K562 (cell line): ENCODE measurements around the gene POLR2H. TPM values are rescaled to one million over a fixed set of nuclear protein-coding genes. Genes with fewer than 3 reads are reported as not detected.

Experiments
- ARID2 ChIP-seq: fragments of 450-650 bp; IDR thresholded peaks from 2 replicates; pipeline ENCODE4 v1.6.1; 2017; ENCODE audit warnings: antibody characterized with exemption, mild to moderate bottlenecking
- ATF7 ChIP-seq: fragments of 450-650 bp; IDR thresholded peaks from 2 replicates; pipeline ENCODE4 v1.7.1; 2014; ENCODE audit warnings: mild to moderate bottlenecking, moderate library complexity
- COPS2 ChIP-seq: fragments of 450-650 bp; conservative IDR thresholded peaks from 2 replicates; pipeline ENCODE4 v1.6.1; 2016; ENCODE audit warnings: mild to moderate bottlenecking, moderate library complexity
- ELF2 ChIP-seq: fragments of 250-450 bp; sonication (Bioruptor Pico); IDR thresholded peaks from 2 replicates; pipeline ENCODE4 v1.5.0; 2021; ENCODE audit warnings: mild to moderate bottlenecking
- ETS2 ChIP-seq: IDR thresholded peaks from 2 replicates; pipeline ENCODE4 v1.6.1; 2016; ENCODE audit warnings: borderline replicate concordance, missing genetic modification characterization, mild to moderate bottlenecking, moderate library complexity, missing compliant biosample characterization; ENCODE audit not compliant: poor library complexity, severe bottlenecking
- HNRNPK ChIP-seq: fragments of 200-400 bp; formaldehyde crosslinking; IDR thresholded peaks from one replicate; pipeline ENCODE4 v1.6.1; 2018; ENCODE audit warnings: mild to moderate bottlenecking, low read depth, low read length; ENCODE audit not compliant: poor library complexity, severe bottlenecking
- HNRNPLL ChIP-seq: fragments of 200-400 bp; formaldehyde crosslinking; IDR thresholded peaks from 2 replicates; pipeline ENCODE4 v1.6.1; 2017; ENCODE audit warnings: low read length, low read depth, mild to moderate bottlenecking; ENCODE audit not compliant: poor library complexity, severe bottlenecking
- IFI16 ChIP-seq: fragments of 250-450 bp; sonication (Bioruptor Pico); IDR thresholded peaks from 2 replicates; pipeline ENCODE4 v2.1.2; 2022; ENCODE audit warnings: mild to moderate bottlenecking, inconsistent platforms
- JUN ChIP-seq, 2 experiments: sonication (generic) in 1 of 2; formaldehyde crosslinking in 1 of 2; IDR thresholded peaks; 2 replicates each; pipeline versions ENCODE4 v1.6.1 to v1.8.0; 2012 to 2022; ENCODE audit warnings: borderline replicate concordance in 2 of 2, mild to moderate bottlenecking in 2 of 2, improper control_type of control experiment in 1 of 2, low read depth in 1 of 2, low read length in 1 of 2, missing genetic modification reagents in 1 of 2
- JUNB ChIP-seq: fragments of 450-650 bp; formaldehyde crosslinking; conservative IDR thresholded peaks from 2 replicates; pipeline ENCODE4 v1.4.0; 2020; ENCODE audit warnings: mild to moderate bottlenecking
- NFE2 ChIP-seq: IDR thresholded peaks from 2 replicates; pipeline ENCODE4 v1.6.1; 2014; ENCODE audit warnings: antibody characterized with exemption, low read depth
- NFIC ChIP-seq: fragments of 450-650 bp; IDR thresholded peaks from 2 replicates; pipeline ENCODE4 v1.6.1; 2017; ENCODE audit warnings: mild to moderate bottlenecking, inconsistent platforms
- NR1H2 ChIP-seq: sonication (generic); formaldehyde crosslinking; IDR thresholded peaks from 2 replicates; pipeline ENCODE4 v1.4.0; 2020; ENCODE audit warnings: mild to moderate bottlenecking, missing genetic modification reagents
- NR2C2 ChIP-seq, 2 experiments: fragments of 200-800 bp in 1 of 2; sonication (Bioruptor generic) in 1 of 2; sonication (generic) in 1 of 2; formaldehyde crosslinking in 1 of 2; IDR thresholded peaks; 2 replicates each; pipeline versions ENCODE4 v1.6.1 to v1.8.0; 2016 to 2022; ENCODE audit warnings: mild to moderate bottlenecking in 1 of 2, missing compliant biosample characterization in 1 of 2, missing genetic modification characterization in 1 of 2, missing genetic modification reagents in 1 of 2
- SMARCA4 ChIP-seq: fragments of 450-650 bp; IDR thresholded peaks from 2 replicates; pipeline ENCODE4 v1.6.1; 2016
- SRSF9 ChIP-seq: fragments of 200-400 bp; formaldehyde crosslinking; IDR thresholded peaks from 2 replicates; pipeline ENCODE4 v1.6.1; 2017; ENCODE audit warnings: low read depth, low read length, borderline replicate concordance
- WHSC1 ChIP-seq: IDR thresholded peaks from one replicate; pipeline ENCODE4 v1.6.1; 2012; ENCODE audit warnings: low read length, control low read depth, inconsistent platforms
- ZNF143 ChIP-seq: sonication (generic); formaldehyde crosslinking; IDR thresholded peaks from 2 replicates; pipeline ENCODE4 v1.9.0; 2022; ENCODE audit warnings: mild to moderate bottlenecking, missing genetic modification reagents
- ZNF263 ChIP-seq: sonication (generic); formaldehyde crosslinking; IDR thresholded peaks from 2 replicates; pipeline ENCODE4 v1.8.0; 2022; ENCODE audit warnings: mild to moderate bottlenecking, missing genetic modification reagents, borderline replicate concordance
- ZNF311 ChIP-seq: fragments of 250-450 bp; sonication (Bioruptor Pico); IDR thresholded peaks from 2 replicates; pipeline ENCODE4 v1.4.0; 2020; ENCODE audit warnings: mild to moderate bottlenecking, moderate library complexity
- ZNF696 ChIP-seq: fragments of 250-450 bp; sonication (Bioruptor Pico); conservative IDR thresholded peaks from 2 replicates; pipeline ENCODE4 v1.4.0; 2020; ENCODE audit warnings: mild to moderate bottlenecking, moderate library complexity
- polyA plus RNA-seq, 8 experiments: library from polyadenylated mRNA; depleted of rRNA in 4 of 8; stranded (reverse) in 5 of 8; unstranded in 3 of 8; fragments of >200 nt; fragmentation: Nextera tagmentation in 2 of 8; fragmentation: Illumina TruSeq in 1 of 8; extraction: Ambion mirVana in 2 of 8; extraction: Trizol in 1 of 8; gene quantifications; 2 replicates each; pipeline versions ENCODE4 v1.2.1 to v1.2.3, GENCODE V29; 2011 to 2014; ENCODE audit warnings: inconsistent platforms in 1 of 8, missing spikeins in 1 of 8
- total RNA-seq, 7 experiments: library from RNA; depleted of rRNA in 6 of 7; stranded (reverse); fragments of >200 nt in 6 of 7; fragmentation: Illumina TruSeq in 2 of 7; extraction: Trizol in 2 of 7; gene quantifications; 2 replicates each; pipeline versions ENCODE4 v1.2.1 to v1.2.3, GENCODE V29; 2011 to 2021; ENCODE audit warnings: low replicate concordance in 1 of 7
- TF ChIP-seq, protein P1 (sequence below): sonication (generic); formaldehyde crosslinking; IDR thresholded peaks from 2 replicates; pipeline ENCODE4 v1.8.1; 2023; ENCODE audit warnings: mild to moderate bottlenecking, missing genetic modification reagents, moderate library complexity
- TF ChIP-seq, protein P2 (sequence below): fragments of 450-650 bp; IDR thresholded peaks from one replicate; pipeline ENCODE4 v1.6.1; 2018; ENCODE audit warnings: mild to moderate bottlenecking, moderate library complexity; ENCODE audit not compliant: partially characterized antibody
- TF ChIP-seq, protein P3 (sequence below): sonication (generic); formaldehyde crosslinking; IDR thresholded peaks from 2 replicates; pipeline ENCODE4 v1.8.1; 2023; ENCODE audit warnings: mild to moderate bottlenecking, missing genetic modification reagents
- TF ChIP-seq, protein P4 (sequence below): fragments of 250-450 bp; sonication (Bioruptor Pico); IDR thresholded peaks from 2 replicates; pipeline ENCODE4 v1.8.0; 2021; ENCODE audit warnings: mild to moderate bottlenecking, moderate library complexity

The POLR2H gene
- total and polyA plus RNA-seq, 9 of the 15 experiments (the other 6 are each of a cell fraction or from before 2014, with no cell fraction given), result 128 to 512 (median 220) TPM

DNA sequence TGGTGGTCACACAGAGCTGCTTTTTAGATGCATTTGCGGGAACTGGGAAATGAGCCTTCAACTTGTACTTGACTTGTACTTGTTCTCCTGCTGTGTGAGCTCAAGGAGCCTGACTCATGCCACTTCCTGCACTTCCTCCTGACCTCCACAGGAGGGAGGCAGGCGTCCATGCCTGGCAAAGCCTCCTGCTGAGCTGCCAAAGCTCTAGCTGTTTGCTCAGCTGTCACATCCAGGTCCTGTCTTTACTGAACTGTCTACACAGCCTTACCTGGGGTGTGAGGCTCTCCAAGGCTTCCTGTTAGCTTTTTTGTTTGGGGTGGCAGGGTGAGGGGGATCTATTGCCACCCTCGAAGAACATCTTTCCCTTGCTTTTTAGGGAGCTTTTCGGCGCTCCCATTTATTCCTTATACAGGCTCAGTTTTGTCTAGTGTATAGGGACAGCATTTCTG, 10.1 kb downstream of the POLR2H start (continued):
- TF ChIP-seq, protein P1, sequence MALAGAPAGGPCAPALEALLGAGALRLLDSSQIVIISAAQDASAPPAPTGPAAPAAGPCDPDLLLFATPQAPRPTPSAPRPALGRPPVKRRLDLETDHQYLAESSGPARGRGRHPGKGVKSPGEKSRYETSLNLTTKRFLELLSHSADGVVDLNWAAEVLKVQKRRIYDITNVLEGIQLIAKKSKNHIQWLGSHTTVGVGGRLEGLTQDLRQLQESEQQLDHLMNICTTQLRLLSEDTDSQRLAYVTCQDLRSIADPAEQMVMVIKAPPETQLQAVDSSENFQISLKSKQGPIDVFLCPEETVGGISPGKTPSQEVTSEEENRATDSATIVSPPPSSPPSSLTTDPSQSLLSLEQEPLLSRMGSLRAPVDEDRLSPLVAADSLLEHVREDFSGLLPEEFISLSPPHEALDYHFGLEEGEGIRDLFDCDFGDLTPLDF (CRISPR knock-in tag), result no peak
- TF ChIP-seq JUNB (CRISPR knock-in tag) (no peak), WHSC1 (no peak), NR2C2 (CRISPR knock-in tag; IDR thresholded peaks at IDR 0.05) (peak; percentile 64; the same call in 1 of the 2 replicates), NR2C2 (tag; IDR thresholded peaks at IDR 0.05) (no peak), ZNF311 (CRISPR knock-in tag) (no peak), SRSF9 (no peak), ZNF143 (no peak), HNRNPLL (no peak), ZNF696 (CRISPR knock-in tag) (no peak), SMARCA4 (no peak), ELF2 (no peak), ATF7 (no peak), ETS2 (tag) (no peak), HNRNPK (no peak), JUN (IDR thresholded peaks at IDR 0.05; ENCODE audit: borderline replicate concordance, low read depth, low read length) (no peak), JUN (CRISPR knock-in tag; IDR thresholded peaks at IDR 0.05; ENCODE audit: borderline replicate concordance) (0 out of 2 replicates have a peak, but pooled peaks have one; percentile 64), ZNF263 (peak; percentile 75; the same call in 1 of the 2 replicates), NR1H2 (CRISPR knock-in tag) (no peak), NFIC (0 out of 2 replicates have a peak, but pooled peaks have one; percentile 27), ARID2 (peak; percentile 66; the same call in 1 of the 2 replicates), IFI16 (CRISPR knock-in tag) (no peak), NFE2 (peak; percentile 53; the same call in 1 of the 2 replicates), COPS2 (no peak)
- TF ChIP-seq, protein P2, sequence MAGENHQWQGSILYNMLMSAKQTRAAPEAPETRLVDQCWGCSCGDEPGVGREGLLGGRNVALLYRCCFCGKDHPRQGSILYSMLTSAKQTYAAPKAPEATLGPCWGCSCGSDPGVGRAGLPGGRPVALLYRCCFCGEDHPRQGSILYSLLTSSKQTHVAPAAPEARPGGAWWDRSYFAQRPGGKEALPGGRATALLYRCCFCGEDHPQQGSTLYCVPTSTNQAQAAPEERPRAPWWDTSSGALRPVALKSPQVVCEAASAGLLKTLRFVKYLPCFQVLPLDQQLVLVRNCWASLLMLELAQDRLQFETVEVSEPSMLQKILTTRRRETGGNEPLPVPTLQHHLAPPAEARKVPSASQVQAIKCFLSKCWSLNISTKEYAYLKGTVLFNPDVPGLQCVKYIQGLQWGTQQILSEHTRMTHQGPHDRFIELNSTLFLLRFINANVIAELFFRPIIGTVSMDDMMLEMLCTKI, result no peak
- TF ChIP-seq, protein P3, sequence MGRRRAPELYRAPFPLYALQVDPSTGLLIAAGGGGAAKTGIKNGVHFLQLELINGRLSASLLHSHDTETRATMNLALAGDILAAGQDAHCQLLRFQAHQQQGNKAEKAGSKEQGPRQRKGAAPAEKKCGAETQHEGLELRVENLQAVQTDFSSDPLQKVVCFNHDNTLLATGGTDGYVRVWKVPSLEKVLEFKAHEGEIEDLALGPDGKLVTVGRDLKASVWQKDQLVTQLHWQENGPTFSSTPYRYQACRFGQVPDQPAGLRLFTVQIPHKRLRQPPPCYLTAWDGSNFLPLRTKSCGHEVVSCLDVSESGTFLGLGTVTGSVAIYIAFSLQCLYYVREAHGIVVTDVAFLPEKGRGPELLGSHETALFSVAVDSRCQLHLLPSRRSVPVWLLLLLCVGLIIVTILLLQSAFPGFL (CRISPR knock-in tag), result no peak
- TF ChIP-seq, protein P4, sequence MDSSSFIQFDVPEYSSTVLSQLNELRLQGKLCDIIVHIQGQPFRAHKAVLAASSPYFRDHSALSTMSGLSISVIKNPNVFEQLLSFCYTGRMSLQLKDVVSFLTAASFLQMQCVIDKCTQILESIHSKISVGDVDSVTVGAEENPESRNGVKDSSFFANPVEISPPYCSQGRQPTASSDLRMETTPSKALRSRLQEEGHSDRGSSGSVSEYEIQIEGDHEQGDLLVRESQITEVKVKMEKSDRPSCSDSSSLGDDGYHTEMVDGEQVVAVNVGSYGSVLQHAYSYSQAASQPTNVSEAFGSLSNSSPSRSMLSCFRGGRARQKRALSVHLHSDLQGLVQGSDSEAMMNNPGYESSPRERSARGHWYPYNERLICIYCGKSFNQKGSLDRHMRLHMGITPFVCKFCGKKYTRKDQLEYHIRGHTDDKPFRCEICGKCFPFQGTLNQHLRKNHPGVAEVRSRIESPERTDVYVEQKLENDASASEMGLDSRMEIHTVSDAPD (CRISPR knock-in tag), result no peak
